GM18951 (cell line): ENCODE results near the gene PCDH19.

ENCODE experiments used
- POLR2A ChIP-seq: IDR thresholded peaks from 4 replicates; pipeline ENCODE4 v1.6.1; 2011; ENCODE audit warnings: mild to moderate bottlenecking; ENCODE audit not compliant: insufficient read length, insufficient read depth; ENCODE audit errors: extremely low read depth
- in situ Hi-C: fragments of 300-500 bp; cut with MboI; formaldehyde crosslinking; loops from one replicate; pipeline ENCODE4 v1.12.0; 2022; ENCODE audit warnings: low sequenced_read_pairs, mixed read lengths, inconsistent platforms; ENCODE audit not compliant: unreplicated experiment

The PCDH19 gene

DNA sequence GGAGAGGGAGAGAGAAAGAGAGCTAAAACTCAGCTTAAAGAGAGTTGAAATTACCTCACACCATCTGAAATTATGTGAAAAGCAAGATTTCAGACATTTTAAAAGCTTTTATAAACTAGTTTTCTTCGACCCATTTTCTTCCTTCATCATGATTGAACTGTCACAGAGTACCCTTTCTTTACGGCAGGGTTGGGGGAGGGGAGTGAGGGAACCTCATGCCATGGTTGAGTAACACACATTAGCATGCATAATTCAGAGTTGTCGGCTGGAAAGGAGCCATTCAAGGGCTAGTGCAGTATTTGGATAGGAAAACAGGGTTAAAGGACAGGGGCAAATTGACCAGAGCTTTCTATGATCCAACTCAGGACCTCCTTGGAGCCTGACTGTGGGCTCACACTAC lies 46.2 kb downstream of the PCDH19 start:
- in situ Hi-C loops = no loop called here
- TF ChIP-seq POLR2A = no peak

DNA sequence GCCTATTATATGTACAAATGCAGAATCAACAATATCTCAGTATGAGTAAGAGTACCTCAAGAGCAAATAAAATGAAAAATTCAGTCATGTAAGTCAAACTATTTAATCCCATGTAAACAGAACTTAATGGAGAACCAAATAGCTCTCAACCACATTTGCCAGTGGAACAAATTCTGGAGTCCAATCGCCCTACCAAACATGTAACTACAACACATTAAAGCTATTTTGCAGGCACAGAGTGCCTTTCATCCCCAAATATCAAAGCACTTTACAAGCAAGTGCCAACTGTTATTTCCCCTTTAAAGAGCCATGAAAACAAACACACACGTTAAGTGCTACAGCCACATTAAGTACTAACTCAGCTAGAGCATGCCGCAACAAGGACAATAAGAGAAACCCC lies 51.3 kb downstream of the PCDH19 start:
- in situ Hi-C loops = no loop called here
- TF ChIP-seq POLR2A = no peak

DNA sequence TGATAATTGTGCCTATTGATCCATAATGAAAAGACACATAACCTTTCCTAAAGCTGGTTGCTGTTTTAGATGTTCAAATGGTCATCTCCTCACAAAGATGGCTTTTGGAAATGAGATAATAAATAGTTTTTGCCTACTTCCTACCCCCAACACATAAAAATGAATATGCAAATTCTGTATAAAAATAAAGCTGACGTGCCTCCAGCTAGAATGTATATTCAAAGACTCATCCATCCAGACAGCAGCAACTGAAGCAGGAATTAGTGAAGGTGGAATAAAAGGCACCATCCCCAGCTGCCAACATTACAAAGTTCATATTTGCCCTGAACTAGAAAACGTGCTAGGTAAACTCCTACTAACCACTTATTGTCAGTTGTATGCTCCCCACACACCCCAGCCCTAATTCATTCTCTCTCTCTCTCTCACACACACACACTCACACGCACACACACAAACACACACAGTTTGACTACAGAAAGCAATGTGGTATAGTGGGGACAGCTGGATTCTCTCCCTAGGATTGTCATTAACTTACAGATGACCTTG lies 53.6 kb downstream of the PCDH19 start:
- TF ChIP-seq POLR2A = no peak
- in situ Hi-C loops = no loop called here

DNA sequence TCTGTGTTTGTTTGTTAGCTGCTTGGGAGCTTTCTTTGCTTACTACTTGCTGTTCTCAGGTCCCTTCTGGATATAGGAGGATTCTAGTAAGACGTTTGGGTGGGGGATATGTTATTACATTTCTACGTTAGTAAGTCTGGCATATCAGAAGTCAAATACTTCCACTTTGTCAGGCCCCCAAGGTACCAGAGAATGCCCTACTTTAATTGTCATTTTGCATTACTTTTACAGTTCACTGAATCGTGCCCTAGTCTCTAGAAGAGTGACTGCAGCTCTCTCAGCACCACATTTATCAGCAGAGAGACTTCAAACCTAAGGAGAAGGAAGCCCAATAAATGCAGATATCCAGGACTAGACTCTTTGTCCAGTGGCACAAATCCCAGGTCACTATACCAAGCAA lies 54.4 kb downstream of the PCDH19 start:
- no peak for TF ChIP-seq POLR2A
- in situ Hi-C loops = no loop called here

DNA sequence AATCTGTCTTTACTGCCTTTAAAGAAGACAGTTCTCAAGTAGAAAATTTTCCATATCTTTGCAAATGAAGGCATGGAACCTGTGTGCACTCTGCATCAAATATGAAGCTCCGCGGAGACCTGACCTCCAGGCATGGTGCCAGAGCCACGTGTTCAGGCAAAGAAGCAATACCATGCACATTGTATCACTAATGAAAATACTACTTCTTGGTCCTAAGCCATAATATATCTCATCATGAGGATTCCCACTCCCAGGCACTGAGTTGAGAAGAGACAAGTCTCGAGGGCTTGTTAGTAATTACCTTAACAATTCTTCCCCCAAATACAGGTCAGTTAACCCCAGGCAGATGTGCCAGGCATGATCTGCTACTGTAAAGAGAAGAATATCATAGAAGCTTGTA lies 56.7 kb downstream of the PCDH19 start:
- in situ Hi-C loops = no loop called here

DNA sequence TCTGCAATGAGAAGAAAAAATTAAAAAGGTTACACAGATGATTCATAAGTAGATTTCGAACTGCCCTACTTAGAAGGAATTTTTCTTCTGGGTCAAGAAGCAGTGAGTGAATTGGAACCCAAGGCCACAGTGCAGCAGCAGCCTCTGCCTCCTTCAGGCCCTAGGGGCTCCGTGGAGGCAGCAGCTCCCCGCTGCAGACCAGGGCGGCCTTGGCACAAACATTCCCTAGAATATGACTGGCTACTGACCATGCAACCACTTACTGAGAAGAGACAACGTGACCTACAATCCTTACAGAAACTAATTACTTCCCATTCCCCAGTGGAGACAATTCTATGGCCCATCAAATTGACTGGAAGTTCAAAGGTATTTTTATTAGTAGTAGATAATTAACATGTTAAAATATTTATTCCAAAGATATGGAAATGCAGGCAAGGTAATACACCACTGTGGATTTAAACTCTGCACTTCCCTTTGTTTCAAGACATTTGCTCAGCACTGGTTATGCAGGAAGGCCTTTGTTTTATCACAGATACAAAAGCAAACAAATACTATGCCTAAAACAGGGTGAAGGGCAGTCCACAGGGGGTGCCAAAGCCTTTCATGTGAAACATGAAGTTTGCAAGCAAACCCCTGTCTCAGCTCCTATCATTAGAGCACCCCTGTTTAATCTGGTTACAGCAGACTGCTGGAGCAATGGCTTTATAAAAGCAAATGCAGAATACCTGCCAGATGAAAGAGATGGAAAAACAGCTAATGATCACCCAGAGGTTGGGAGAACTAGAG lies 59.2 kb downstream of the PCDH19 start:
- no peak for TF ChIP-seq POLR2A
- in situ Hi-C loops = no loop called here

More for the DNA sequence above, 56.7 kb downstream of the PCDH19 start:
- TF ChIP-seq POLR2A = no peak

DNA sequence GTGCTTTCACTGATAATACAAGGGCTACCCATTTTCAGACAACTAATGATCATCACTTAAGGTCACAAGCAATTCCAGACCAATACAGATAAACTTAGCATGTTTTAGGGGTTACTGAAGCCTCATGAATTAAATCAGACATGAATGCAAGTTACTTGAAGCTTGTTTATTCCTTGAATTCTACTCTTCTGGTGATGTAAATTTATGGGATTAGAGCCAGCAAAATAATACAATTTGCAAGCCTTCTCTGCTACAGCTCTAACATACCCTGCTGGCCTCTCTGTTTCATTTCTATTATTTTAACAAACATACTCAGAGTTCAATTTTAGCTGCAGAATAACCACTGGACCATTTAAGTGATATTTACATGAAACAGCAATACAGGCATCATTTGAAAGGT lies 60.7 kb downstream of the PCDH19 start:
- in situ Hi-C loops = no loop called here
- no peak for TF ChIP-seq POLR2A

DNA sequence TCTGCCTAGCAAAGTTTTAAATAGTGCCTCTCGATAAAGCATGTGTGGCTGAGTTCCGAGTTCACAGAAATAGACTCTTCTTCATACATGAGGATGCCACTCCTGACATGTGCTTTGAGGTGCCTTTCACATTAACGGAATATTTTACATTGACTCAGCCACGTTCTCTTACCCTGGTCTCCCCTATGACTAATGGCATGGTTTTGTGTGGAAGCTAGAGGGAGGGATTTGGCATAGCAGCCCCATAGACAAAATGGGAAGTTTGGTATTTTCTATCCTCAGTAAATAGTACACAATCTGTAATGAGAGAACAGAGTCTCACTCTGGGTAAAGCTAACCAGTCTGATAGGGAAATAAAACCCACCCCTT lies 68.9 kb downstream of the PCDH19 start:
- in situ Hi-C loops = no loop called here
- no peak for TF ChIP-seq POLR2A

DNA sequence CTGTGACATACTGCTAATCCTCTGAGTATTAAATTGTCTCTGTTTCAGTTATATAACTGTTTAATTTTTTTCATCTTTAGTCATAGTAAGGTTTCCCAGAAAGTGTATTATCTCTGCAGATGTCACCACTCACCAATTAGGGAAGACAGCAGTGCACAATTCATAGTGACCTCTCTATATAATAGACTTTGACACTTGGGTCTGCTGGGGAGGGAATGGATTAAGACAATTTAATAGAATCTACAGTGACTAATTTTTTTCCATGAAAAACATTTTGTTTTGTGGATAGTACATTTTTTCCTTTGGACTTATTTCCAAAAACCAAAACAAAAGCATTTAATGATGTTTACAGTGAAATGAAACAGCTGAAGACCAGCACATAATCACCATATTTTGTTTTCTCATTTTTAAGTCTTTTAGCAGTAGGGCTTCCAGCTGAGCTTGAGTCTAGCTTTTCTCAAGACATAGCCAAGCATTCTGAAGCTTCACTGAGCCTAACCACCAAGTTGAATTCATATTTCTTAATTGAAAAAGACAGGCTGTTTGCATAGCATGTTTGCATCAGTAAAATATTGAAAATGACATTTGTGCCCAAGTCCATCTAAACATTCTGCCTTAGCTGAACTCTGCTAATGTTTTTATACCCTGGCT lies 69.5 kb downstream of the PCDH19 start:
- TF ChIP-seq POLR2A = no peak
- in situ Hi-C loops = no loop called here

DNA sequence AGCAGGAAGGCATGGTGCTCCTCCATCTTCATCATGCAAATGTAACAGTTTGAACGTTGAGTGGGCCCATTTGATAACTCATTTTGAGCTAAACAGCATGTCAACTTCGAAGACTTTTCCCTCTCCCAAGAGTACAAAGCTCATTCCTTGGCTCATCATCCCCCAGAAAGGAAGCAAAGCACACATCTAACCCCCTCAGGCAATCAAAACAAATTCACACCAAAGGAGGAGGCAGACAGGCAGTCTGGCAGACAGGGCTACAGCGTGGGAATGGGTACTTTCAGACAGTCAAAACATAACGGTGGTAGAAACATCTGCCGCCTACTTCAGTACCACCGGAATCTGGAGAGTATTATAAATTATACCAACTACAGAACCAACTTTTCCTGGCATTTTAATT lies 81.7 kb downstream of the PCDH19 start:
- TF ChIP-seq POLR2A = no peak
- in situ Hi-C loops = no loop called here

DNA sequence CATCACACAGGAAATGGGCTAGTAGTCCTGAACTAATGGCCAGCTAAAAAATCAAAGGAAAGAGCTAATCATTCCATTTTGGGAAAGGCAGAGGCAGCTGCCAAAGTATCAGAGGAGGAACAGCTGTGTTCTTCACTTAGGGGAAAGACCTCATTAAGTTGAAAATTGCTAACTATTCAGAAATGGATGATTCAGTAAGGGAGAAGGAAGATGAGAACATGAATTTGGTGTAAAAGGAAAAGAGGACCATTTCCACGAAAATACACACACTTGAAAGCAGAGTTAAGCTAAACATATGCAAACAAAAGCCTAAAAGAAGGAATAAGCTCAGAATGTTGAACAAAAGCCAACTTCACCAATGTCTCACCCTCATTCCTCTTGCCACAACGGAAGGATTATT lies 90.4 kb downstream of the PCDH19 start:
- in situ Hi-C loops = no loop called here
- TF ChIP-seq POLR2A = no peak

DNA sequence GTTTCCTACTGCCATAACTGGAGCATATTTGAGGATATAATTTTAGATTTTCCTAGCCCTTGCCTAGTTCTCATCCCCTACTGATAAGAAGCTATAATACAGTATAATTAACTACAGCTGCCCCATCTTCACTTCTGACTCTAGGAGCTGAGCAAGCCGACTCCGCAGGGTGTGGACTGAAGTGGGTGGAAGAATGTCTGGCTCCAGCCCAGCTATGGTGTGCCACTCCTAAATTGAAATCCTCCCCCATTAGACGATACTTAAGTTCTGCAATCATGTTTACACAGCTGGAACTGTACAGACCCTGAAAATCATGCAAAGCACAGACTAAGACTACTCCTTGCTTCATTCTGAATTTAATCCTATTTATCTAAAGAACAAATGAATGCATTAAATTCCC lies 93.1 kb downstream of the PCDH19 start:
- in situ Hi-C loops = no loop called here

DNA sequence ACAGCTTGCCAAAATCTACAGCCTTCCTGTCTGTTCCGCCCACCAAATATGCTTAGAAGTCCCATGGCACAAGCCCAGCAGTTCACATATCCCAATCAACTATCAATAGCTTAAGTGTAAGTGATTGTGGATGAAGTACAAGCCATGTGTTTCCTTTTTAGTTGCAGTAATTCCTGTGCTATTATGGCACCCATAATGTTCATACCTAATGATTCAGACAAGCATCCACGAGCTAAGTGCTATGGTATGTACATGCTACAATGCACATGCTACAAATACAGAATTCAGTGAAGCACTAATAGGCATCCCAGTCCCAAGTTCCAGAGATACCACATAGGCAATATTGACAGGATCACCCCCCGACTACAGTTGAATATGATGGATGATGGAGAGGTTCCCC lies 94.5 kb downstream of the PCDH19 start:
- no peak for TF ChIP-seq POLR2A
- in situ Hi-C loops = no loop called here

More for the DNA sequence above, 93.1 kb downstream of the PCDH19 start:
- TF ChIP-seq POLR2A = no peak

DNA sequence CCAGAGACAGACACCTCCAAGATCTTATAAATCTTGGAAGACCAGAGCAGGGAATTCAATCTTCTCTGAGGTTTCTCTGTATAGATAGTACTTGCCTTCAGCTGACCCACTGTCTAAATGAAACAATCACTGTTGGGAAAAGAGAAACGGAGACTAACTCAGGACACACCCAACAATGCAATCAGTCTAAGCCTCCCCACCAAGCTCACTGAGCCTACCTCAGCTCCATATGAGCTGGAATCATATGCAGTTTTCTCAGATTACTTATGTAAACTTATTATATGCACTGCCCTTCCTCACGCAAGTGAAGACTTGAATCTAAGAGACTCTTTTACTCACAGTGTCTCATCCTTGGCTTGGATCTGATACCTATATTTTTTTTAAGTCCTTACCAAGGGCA lies 110.5 kb downstream of the PCDH19 start:
- no peak for TF ChIP-seq POLR2A
- in situ Hi-C loops = no loop called here
